ENCODE measurements around the gene NABP2.
A peak's percentile ranks its signal among the peaks of the same experiment; 100 is the strongest.
"Not testable (repeated sequence)": the region's sequence is repeated elsewhere in the genome, so short reads cannot be mapped to it uniquely, and the experiment has no call there.

The NABP2 gene
- 9.9 reads per million, percentile 31 among the genes with 10 or more reads in this experiment for total RNA-seq

GRCh38 chr12:56224102-56224701 is at the start of gene NABP2:
NABP2 (plus strand) TSS chr12:56224342; CDS start chr12:56224857, 515 bp downstream.
- DNase-seq, result peak; percentile 90

DNA sequence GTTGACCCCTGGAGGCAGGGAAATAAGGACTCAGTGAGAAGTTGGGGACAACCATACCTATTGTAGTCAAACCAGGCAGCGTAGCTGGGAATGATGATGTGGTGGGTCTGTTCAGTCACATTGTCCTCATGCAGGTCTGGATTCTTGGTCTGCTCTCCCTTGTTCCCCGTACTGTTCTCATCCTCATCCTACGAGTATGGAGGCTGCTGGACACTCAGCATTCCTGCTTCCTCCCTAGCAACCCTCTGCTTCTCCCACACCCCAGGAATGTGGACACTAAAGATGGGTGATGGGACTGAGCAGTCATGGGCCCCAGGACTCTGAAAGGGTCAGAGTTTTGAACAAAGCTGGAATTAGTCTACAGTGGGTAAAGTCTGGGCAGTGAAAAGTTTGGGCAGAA is 45.8 kb upstream of the NABP2 start:
- no peak for DNase-seq

GRCh38 chr12:56186957-56187356 is 37.2 kb upstream of the NABP2 start:
- no peak for DNase-seq

DNA sequence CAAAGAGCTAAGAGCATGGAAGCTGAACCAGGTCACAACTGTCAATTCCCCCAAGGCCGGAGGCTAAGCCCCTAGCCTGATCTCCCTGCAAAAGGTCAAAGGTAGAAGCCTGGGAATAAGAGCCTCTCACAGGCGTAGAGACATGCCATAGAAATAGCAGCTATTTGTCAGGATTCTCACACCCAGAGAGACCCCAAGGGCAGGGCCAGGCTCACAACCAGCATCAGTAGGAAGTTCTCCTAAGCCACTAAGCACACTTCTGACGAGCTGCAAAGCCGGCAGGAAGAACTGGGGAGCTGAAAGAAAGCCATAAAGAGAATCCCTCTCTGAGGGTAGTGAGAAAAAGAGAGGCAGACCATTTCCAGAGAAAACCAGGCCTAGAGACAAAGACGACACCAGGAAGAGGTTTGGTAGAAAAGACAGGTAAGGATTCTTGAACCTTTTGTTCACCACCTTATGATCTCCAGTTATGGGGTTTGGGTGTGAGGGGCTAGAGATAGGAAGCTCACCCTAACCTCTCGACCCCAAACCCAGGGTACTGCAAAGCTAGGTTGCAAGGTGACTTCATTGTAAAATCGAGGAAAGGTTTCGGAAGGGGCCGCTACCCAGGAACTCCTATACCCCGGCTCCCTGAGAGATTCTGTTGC is 35.9 kb upstream of the NABP2 start:
- DNase-seq, result no peak

DNA sequence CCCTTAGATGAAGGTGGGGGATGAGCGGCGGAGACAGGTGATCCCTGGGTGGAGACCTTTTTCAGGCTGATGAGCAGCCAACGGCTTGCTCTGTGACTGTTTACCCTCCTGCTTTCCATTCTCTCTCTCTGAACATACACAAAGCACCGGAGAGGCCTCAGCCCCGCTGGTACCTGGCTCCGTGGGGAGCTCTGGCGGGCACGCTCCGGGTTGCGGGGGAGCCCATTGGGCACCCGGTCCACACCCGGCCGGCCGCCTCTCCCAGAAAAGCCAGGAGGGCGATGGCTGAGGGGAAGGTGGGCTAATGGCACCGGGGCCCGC is 35.4 kb upstream of the NABP2 start:
- DNase-seq, result no peak

DNA sequence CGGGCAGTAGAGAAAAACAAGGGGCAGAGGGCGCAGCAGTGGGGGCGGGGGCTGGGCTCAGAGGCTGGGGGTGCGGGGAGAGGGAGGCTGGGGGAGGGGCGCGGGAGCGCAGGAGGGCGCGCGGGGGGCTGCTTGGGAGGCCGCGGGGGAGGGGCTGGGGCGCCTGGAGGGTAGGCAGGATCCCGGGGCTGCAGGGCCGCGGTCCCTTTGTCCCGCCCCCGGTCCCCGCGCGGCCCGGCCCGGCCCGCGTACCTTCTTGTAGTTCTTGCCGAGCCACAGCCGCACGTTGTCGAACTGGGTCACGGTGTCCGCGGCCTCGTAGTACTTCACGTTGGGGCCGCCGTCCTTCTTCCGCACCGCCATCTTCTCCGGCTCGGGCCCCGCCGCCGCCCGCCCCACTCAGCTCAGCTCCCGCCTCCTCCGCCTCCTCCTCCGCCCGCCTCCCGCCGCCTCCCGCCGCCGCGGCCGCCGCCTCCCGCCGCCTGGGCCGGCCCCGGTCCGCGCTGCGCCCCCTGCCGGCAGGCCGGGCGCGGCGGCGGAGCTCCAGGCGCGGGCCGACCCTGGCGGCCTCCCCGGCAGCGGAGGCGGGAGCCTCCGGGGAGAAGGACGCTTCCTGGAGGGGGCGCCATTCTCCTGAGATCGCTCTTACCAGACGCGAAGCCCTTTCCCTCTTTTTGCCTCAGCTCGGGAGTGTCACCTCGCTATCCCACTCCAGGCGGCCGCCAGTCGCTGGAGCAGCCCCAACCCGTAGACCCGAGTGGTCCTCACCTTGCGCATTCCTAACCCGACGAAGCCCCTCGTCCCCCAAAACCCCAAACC is 34.8 kb upstream of the NABP2 start, which contains the start of gene SMARCC2:
TSS of gene SMARCC2 (minus strand) at position 385 of the 819 bp plus-strand sequence. CDS start at position 363, 22 bp downstream.
- DNase-seq, result peak; percentile 76

DNA sequence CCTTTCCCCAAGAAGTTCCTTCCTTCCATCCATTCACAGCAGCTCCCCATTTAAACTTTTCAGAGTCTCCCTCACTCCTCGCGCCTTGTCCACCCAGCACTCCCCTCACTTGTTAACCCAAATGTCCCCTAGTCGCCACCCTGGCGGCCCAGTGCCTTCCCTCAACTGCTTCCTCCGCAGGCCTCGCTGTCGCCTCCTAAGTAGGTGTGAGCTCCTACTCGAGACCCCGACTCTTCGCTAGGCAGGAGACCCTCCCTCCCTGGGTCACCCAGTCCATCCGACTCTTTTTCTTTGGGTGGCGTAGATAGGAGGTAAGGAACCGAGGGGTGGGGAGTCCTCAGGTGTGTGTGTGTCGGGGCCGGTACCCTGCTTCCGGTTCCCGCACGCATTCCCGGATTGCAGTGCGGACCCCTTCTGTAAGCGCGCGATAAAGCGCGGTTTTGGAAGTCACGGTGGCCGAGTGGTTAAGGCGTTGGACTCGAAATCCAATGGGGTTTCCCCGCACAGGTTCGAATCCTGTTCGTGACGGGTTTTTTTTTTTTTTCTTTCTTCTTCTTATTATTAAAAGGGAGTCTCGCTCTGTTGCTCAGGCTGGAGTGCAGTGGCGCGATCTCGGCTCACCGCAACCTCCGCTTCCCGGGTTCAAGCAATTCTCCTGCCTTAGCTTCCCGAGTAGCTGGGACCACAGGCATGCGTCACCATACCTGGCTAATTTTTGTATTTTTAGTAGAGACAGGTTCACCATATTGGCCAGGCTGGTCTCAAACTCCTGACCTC is 34.0 kb upstream of the NABP2 start:
- peak; percentile 48 for DNase-seq

GRCh38 chr12:56190695-56191155 is 33.4 kb upstream of the NABP2 start:
- DNase-seq, result no peak

GRCh38 chr12:56192582-56192981 is 31.6 kb upstream of the NABP2 start:
- no peak for DNase-seq

DNA sequence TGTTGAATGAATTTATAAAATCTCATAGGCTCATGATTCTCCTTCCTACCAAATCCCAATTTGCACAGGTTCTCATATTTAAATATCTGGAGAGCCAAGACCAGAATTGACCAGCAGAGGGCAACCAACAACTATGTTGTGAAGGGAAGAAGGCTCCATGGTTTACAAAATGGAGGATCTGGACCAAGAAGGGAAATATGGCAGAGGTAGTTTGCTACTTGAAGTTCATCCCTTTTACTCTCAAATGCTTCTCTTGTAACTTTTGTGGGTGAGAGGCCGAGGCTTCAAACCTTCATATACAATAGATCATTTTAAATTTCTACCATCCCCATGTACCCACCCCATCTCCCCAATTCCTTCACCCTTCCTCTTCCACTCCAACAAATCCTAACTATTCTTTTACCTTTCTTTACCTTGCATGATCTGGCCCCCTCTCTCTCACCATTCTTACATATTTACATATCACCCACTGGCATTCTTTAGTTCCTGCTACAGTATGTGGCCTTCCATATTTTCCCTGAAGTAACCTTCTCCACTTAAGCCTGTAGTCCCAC is 31.0 kb upstream of the NABP2 start:
- DNase-seq, result peak; percentile 71

DNA sequence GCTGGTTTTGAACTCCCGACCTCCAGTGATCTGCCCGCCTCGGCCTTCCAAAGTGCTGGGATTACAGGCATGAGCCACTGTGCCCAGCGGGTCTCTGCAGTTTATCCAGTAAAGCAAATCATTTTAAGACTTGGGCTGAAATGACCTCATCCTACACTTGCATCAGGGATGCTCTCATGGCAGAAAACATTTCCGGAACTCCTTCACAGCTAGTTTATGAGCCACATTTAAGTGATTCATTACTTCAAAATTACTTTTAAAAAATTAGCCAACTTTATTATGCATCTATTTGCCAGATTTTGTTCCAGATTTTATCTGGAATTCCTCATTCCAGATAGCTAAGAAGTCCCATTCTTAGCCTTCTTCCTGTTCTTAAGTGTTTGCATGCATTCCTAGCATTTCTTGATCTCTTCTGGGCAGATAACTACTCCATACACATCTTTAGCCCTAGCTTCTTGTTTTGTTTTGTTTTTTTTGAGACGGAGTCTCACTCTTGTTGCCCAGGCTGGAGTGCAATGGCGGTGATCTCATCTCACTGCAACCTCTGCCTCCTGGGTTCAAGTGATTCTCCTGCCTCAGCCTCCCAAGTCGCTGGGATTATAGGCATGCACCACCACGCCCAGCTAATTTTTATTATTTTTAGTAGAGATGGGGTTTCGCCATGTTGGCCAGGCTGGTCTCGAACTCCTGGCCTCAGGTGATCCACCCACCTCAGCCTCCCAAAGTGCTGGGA is 27.2 kb upstream of the NABP2 start:
- DNase-seq, result not testable (repeated sequence)

GRCh38 chr12:56197921-56198635 is 26.1 kb upstream of the NABP2 start:
- no peak for DNase-seq

DNA sequence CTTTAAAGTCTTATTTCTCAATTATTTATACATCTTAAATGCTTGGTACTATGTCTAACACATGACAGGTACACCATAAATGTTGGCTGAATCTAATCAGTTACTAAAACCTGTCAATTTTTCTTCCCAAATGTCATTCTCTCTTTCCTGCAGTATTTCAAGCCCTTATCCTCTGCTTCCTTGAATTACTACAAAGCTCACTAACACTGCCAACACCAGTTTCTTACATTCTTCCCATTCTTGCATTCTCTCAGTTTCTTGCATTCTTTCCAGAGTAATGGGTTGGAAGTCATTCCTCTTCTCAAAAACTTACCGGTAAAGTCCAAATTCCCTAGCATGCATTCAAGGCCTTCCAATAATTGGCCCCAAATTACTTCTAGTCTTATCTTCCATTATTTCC is 25.3 kb upstream of the NABP2 start:
- DNase-seq, result no peak

DNA sequence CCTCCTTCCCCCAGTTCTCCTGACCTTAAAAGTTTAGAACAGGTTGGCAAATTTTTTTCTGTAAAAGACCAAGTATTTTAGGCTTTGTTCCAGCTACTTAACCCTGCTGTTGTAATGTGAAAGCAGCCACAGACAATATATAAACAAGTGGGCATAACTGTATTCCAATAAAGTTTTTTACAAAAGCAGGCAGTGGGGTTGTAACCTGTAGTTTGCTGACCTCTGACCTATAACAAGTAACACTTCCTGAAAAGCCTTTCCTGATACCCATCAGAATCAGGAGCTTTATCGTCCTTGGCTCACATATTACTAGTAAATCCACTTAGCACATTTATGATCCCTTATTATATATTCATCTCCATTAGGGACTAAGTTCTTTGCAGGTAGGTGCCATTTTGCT is 21.8 kb upstream of the NABP2 start:
- no peak for DNase-seq

GRCh38 chr12:56202838-56203237 is 21.3 kb upstream of the NABP2 start:
- DNase-seq, result no peak

DNA sequence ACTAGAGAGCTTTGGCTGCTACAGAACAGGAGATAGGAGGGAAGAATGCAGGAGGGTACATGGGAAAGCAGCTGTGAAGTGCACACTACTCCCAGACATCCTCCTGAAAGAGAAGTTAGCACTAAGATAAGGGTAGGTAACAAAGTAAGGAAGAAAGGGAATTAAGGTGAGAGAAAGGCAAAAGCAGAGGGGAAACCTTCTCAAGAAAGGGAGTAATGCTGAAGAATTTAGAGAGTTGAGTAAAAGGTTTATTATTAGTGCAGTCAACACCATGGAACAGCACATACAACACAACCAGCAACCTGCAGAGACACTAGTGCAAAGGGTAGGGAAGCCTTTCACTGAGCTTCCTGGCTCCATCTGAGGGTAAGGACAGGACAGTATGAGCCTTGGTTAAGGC is 19.9 kb upstream of the NABP2 start:
- DNase-seq, result no peak

- DNase-seq, result no peak
Observed at GRCh38 chr12:56205445-56205844, 18.7 kb upstream of the NABP2 start.

GRCh38 chr12:56206452-56207166 is 17.5 kb upstream of the NABP2 start:
- DNase-seq, result peak; percentile 12

- DNase-seq, result no peak
Observed at GRCh38 chr12:56208006-56208405, 16.1 kb upstream of the NABP2 start.

DNA sequence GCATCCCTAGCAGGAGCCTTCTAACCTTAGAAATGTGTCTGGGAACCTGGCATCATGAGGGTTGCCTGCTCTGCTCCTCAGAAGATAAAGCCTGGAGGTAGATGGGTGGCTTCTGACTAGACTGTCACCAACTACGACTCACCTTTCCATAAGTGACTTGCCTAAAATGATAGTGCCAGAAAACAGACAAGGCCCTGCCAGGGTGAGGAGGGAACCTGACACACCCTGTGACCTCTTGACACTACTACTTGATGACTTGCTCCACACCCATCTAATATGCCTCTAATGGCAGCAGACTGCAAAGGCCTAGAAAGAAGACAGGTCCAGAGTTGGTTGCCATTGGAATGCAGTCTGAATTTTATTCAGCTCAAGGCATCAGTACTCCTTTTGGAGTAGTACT is 11.8 kb upstream of the NABP2 start:
- no peak for DNase-seq

DNA sequence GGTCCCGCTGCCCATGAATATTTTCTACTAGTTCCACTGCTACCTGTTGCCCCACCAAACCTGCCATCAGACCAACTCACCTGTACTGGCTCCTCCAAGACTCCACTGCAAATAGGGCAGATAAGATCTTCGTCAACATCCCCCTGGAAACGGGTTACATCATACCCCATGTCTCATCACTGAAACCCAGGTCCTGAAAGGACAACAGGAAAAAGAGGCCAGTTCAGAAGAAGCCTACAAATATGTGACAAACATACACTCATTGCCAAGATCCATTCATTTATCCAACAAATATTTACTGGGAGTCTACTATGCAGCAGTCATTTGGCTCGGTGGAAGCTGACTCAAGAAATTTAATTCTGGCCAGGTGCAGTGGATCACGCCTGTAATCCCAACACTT is 10.3 kb upstream of the NABP2 start:
- DNase-seq, result no peak
